ENCODE results near the gene PCYT1B. TPM values are rescaled to one million over a fixed set of nuclear protein-coding genes. Genes with fewer than 3 reads are reported as not detected.
A peak's percentile ranks its signal among the peaks of the same experiment; 100 is the strongest.

The PCYT1B gene
- total RNA-seq = not detected in 2 replicates
- 1.5 TPM for total RNA-seq (2013)
- 0.12 TPM in 1 of 2 replicates, not detected in the other for polyA plus RNA-seq
- polyA minus RNA-seq = 0.86 TPM in 1 of 2 replicates, not detected in the other

GRCh38 chrX:24647257-24648058 lies at the start of gene PCYT1B:
PCYT1B (minus strand) TSS chrX:24647347; CDS start chrX:24647105, 242 bp downstream.
- no peak within 1 kb of the TSS for H3K27ac ChIP-seq (ENCODE audit: low read length in 2 of 2)
- no peaks in the 10 kb centered on the region for H4K20me1 ChIP-seq (ENCODE audit: control insufficient read depth, insufficient read depth, low read length, poor library complexity, severe bottlenecking)
- H3K36me3 ChIP-seq (replicated peaks in 1 of 2; ENCODE audit: control extremely low read depth in 1 of 2, control insufficient read depth in 1 of 2, extremely low read depth in 1 of 2, insufficient read depth in 2 of 2, low read length in 1 of 2) = no peaks in the 10 kb centered on the region
- H3K4me3 ChIP-seq (ENCODE audit: control extremely low read depth in 1 of 5, extremely low read depth in 1 of 5, insufficient read depth in 1 of 5, low read depth in 2 of 5, low read length in 4 of 5) = peak within 1 kb of the TSS in 4 of 5 experiments; percentile 8 to 56 (median 34)
- H3K4me1 Mint-ChIP-seq = peaks cover 21% of the 10 kb centered on the region
- H3K4me3 Mint-ChIP-seq = peak within 1 kb of the TSS; percentile 81
- H3K9me3 ChIP-seq (ENCODE audit: control extremely low read depth in 1 of 3, control insufficient read depth in 2 of 3, insufficient read depth in 1 of 3, low read length in 2 of 3) = no peaks in the 10 kb centered on the region
- no peak for TF ChIP-seq CTCF (IDR thresholded peaks at IDR 0.05)
- peak within 1 kb of the TSS; percentile 70 for H3K4me2 ChIP-seq (replicated peaks; ENCODE audit: low read depth, low read length, poor library complexity, severe bottlenecking)
- DNase-seq = peak; percentile 38
- H3K9me3 Mint-ChIP-seq (ENCODE audit: insufficient read depth) = no peaks in the 10 kb centered on the region
- H3K4me1 ChIP-seq (ENCODE audit: control insufficient read depth in 2 of 2, insufficient read depth in 2 of 2, low read length in 2 of 2) = peaks cover 13 to 17% of the 10 kb centered on the region in 2 donors
- H3K9ac ChIP-seq (ENCODE audit: low read length) = peak within 1 kb of the TSS; percentile 48
- 1% methylated on average over 19 of the region's 24 CpGs for WGBS (ENCODE audit: insufficient coverage)
- ChIA-PET CTCF (no interaction called here), POLR2A (no interaction called here)
- peak; percentile 80 for ATAC-seq (ENCODE audit: low read depth)
- H3K27me3 Mint-ChIP-seq = peaks cover 26% of the 10 kb centered on the region
- peaks cover 0 to 24% (median 6%) of the 10 kb centered on the region in 4 experiments for H3K27me3 ChIP-seq (replicated peaks in 1 of 4; ENCODE audit: control extremely low read depth in 1 of 4, control insufficient read depth in 3 of 4, insufficient read depth in 4 of 4, low read length in 3 of 4)
- H2AFZ ChIP-seq (ENCODE audit: insufficient read depth, low read depth, low read length, poor library complexity, severe bottlenecking) = peak within 1 kb of the TSS; percentile 66
- H3K27ac Mint-ChIP-seq = no peak within 1 kb of the TSS
- intact Hi-C loops (cut with micrococcal nuclease) = no loop called here
- H3K79me2 ChIP-seq (ENCODE audit: control insufficient read depth, insufficient read depth, low read length) = no peaks in the 10 kb centered on the region

GRCh38 chrX:24696294-24696693 lies 49.1 kb upstream of the PCYT1B start:
- Histone ChIP-seq H3K4me3 (ENCODE audit: control extremely low read depth in 1 of 5, extremely low read depth in 1 of 5, insufficient read depth in 1 of 5, low read depth in 2 of 5, low read length in 4 of 5) (no peak overlapping the region), H3K4me2 (replicated peaks; ENCODE audit: low read depth, low read length, poor library complexity, severe bottlenecking) (no peak overlapping the region), H3K9me3 (ENCODE audit: control extremely low read depth in 1 of 3, control insufficient read depth in 2 of 3, insufficient read depth in 1 of 3, low read length in 2 of 3) (no peaks in the 10 kb centered on the region), H3K9ac (ENCODE audit: low read length) (no peak overlapping the region), H3K27me3 (replicated peaks in 1 of 4; ENCODE audit: control extremely low read depth in 1 of 4, control insufficient read depth in 3 of 4, insufficient read depth in 4 of 4, low read length in 3 of 4) (no peaks in the 10 kb centered on the region), H3K27ac (ENCODE audit: low read length in 2 of 2) (no peak overlapping the region), H3K4me1 (ENCODE audit: control insufficient read depth in 2 of 2, insufficient read depth in 2 of 2, low read length in 2 of 2) (peaks cover 7 to 9% of the 10 kb centered on the region in 2 donors), H3K36me3 (replicated peaks in 1 of 2; ENCODE audit: control extremely low read depth in 1 of 2, control insufficient read depth in 1 of 2, extremely low read depth in 1 of 2, insufficient read depth in 2 of 2, low read length in 1 of 2) (peaks cover 0 to 5% of the 10 kb centered on the region in 2 experiments), H4K20me1 (ENCODE audit: control insufficient read depth, insufficient read depth, low read length, poor library complexity, severe bottlenecking) (no peaks in the 10 kb centered on the region), H2AFZ (ENCODE audit: insufficient read depth, low read depth, low read length, poor library complexity, severe bottlenecking) (no peak overlapping the region), H3K79me2 (ENCODE audit: control insufficient read depth, insufficient read depth, low read length) (peaks cover 20% of the 10 kb centered on the region)
- intact Hi-C loops (cut with micrococcal nuclease) = loop anchor here (10.0 kb wide), 1 partner anchor 79 kb away; no protein-coding TSS in a partner anchor
- Mint-ChIP-seq H3K4me1 (peaks cover 17% of the 10 kb centered on the region), H3K4me3 (no peak overlapping the region), H3K9me3 (ENCODE audit: insufficient read depth) (no peaks in the 10 kb centered on the region), H3K27me3 (no peaks in the 10 kb centered on the region), H3K27ac (no peak overlapping the region)
- TF ChIP-seq EZH2 (IDR thresholded peaks at IDR 0.05; ENCODE audit: borderline replicate concordance, insufficient read depth, low read depth, low read length, poor library complexity, severe bottlenecking) (no peak), CTCF (IDR thresholded peaks at IDR 0.05) (no peak)
- DNase-seq (no peak), ATAC-seq (ENCODE audit: low read depth) (no peak)
- ChIA-PET CTCF (interaction anchor here (1.0 kb wide), 1 partner anchor 24 kb away, joined by 3 read pairs; no protein-coding TSS in a partner anchor), POLR2A (no interaction called here)
- WGBS (ENCODE audit: insufficient coverage) = no CpG with 5 or more reads among the region's 6 CpGs

All from B cell (primary cell).